CD4-positive, alpha-beta T cell treated with Interferon gamma for 1 hour (primary cell): Measurements from ENCODE around the gene HMGA1.
"Not testable (repeated sequence)": the region's sequence is repeated elsewhere in the genome, so short reads cannot be mapped to it uniquely, and the experiment has no call there.

ENCODE experiments used
- DNase-seq: peaks from one replicate; pipeline ENCODE4 v3.0.0-alpha.2; 2020

HMGA1 gene

DNA sequence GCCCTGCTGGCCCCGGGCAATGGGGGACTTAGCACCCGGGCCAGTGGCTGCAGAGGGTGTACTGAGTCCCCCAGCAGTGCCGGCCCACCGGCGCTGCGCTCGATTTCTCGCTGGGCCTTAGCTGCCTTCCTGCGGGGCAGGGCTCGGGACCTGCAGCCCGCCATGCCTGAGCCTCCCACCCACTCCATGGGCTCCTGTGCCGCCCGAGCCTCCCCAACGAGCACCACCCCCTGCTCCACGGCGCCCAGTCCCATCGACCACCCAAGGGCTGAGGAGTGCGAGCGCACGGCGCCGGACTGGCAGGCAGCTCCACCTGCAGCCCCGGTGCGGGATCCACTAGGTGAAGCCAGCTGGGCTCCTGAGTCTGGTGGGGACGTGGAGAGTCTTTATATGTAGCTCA, 32.5 kb downstream of the HMGA1 start:
- DNase-seq = not testable (repeated sequence)

DNA sequence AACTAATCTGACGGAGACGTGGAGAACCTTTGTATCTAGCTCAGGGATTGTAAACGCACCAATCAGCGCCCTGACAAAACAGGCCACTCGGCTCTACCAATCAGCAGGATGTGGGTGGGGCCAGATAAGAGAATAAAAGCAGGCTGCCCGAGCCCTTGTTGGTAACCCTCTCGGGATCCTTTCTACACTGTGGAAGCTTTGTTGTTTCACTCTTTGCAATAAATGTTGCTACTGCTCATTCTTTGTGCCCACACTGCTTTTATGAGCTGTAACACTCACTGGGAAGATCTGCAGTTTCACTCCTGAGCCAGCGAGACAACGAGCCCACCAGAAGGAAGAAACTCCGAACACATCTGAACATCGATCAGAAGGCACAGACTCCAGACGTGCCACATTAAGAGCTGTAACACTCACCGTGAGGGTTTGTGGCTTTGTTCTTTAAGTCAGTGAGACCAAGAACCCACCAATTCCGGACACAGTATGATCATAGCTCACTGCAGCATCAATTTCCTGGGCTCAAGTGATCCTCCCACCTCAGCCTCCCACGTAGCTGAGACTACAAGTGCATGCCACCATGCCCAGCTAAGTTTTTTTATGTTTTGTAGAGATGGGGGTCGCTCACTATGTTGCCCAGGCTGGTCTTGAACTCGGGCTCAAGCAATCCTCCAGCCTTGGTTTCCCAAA, 33.1 kb downstream of the HMGA1 start:
- DNase-seq = not testable (repeated sequence)

DNA sequence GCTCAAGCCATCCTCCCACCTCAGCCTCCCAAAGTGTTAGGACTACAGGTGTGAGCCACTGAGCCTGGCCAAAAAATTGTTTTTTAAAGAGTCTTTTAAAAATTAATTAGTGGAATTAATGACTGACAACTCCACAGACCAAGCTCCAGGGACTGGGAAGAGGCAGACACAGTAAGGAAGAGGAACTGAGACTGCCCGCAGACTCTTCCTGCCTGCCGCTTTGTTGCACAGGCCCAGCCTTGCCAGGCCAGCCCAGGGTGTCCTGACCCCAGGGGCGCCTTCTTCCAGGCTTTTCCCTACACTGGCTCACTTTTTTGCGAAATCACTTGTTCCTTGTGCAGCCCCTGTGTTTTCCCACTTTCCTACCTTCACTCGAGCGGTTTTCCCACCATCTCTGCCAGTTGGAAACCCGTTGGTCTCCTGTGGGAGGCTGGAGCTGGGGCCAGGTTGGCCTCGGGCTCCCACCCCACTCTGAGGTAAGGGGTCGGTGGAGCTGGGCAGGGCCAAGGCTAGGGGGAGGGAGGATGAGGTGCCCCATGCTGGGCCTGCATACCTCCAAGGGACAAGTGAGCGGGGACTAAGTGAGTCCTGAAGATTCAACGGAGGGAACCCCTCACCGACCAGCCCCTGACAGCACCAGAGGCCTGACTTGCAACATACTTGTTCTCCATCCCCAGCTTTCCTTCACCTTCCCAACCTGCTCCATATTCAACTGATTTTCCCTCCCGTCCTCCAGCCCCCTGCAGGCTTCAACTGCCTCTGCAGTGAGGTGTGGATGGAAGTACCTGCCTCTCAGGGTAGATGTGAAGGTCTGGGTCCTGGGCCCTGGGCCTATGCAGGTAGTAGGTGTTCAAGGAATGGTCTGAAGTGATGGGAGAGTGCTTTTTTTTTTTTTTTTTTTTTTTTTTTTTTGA, 35.6 kb downstream of the HMGA1 start:
- no peak for DNase-seq

DNA sequence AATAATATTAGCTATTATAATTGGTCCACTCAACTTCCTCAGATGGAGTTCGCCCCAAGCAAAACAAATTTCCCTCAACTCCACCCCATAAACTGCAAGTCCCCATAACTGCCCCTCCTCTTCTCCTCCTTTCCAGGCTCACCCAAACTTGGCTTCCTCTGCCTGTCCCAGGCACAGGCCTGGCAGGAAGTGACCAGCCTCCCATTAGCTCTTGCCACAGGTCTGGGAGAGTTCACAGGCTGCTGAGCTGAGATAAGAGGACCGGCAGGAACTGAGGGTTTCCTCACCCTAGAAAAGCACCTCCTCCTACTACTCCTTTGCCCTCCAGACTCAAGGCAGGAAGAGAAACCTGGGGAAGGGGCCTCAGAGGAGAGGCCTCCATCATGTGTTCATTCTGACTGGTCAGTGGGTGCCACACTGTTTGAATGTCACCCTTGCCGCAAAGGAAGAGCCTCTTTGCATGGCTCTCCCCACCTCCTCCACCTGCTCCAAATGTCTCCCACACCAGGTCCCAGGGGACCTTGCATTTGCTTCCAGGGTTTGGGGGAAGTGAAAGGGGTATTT, 36.7 kb downstream of the HMGA1 start:
- peak; percentile 10 for DNase-seq

DNA sequence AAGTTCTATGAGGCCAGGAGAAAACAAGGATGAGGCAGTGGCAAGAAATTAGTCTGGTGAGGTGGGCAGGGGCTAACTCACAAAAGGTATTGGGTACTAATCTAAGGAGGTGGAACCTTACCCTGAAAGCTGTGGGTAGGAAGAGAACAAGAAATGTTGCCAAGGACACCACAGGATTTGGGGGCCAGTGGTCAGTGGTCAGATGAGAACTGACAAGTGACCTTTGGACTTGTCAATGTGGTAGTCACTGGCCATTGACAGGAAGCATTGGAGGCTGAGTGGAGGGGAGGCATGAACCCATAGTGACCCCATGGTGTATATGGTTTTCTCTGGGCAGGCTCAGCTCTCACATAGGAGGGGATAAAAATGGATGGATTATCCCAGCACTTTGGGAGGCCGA, 37.5 kb downstream of the HMGA1 start:
- DNase-seq = no peak

DNA sequence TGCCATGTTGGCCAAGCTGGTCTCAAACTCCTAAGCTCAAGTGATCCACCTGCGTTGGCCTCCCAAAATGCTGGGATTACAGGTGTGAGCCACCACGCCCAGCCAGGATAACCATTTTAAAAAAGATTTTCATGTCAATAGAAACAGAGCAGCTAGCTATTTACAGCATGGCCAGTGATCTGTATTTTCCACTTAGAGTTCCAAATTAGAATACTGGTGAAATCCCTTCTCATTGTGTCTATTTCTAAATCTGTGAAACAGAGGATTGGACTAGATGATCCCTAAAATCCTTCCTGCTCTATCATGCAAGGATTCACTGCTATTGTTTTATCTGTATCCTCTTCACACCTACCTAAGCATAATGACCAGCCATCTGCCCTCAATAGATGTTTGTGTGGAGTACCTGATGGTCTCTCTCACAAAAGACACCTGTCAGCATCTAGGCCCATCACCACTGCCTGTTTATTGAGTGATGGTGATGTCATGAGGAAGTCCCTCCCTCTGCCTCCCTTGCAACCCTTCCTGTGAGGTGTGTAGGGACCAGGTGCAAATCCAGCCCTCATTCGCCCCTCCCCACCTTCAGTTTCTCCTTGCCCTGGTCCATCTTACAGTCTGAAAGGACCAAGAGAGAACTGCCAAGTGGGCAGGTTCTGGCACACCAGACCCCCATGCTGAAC, 38.6 kb downstream of the HMGA1 start:
- no peak for DNase-seq

DNA sequence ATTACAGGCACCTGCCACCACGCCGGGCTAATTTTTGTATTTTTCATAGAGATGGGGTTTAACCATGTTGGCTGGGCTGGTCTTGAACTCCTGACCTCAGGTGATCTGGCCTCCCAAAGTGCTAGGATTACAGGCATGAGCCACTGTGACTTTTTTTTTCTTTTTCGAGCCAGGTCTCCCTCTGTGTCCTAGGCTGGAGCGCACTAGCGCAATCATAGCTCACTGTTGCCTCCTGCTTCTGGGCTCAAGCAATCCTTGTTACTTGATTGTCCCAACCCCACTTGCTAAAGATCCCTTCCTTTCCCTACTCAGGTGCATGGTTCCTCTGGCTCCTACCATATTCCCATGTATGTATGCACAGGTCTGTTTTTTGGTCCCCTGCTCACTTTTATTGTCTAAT, 39.5 kb downstream of the HMGA1 start:
- DNase-seq = no peak

DNA sequence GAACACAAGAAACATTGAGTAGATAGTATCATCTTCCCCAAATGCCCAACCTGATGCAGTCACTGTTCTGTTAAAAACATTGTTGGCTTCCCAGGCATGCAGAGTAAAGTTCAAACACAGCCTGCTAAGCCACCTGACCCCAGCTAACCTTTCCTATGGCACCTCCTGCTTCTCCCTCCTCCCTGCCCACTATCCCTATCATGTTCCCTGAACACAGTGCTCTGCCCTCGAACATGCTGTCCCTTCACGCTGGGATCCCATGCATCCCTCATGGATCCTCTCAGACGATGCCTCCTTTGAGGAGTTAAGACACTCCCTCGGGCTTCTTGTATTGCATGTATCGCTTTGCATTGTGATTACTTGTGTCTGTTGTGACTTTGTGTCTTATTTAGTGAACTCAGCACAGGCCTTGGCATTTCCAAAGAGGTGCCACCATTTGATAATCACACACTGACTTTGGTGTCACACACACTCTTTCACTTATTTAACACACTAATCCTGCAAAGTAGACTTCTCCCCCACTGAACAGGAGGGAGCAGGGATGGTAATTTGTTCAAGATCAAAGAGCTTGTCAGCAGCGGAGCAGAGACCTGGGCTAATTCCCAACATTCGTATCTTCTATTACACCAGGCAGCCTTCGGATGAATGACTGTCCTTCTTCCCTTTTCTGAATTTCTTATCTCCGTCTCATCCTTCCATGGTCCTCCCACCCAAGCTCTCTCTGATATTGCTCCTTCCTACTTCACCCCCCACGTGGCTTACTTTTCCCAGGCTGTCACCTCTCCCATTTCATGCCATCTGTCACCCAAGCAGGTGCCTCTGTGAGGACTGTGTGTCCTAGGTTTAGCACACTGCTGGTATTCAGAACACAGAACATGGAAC, 40.4 kb downstream of the HMGA1 start:
- DNase-seq = no peak

DNA sequence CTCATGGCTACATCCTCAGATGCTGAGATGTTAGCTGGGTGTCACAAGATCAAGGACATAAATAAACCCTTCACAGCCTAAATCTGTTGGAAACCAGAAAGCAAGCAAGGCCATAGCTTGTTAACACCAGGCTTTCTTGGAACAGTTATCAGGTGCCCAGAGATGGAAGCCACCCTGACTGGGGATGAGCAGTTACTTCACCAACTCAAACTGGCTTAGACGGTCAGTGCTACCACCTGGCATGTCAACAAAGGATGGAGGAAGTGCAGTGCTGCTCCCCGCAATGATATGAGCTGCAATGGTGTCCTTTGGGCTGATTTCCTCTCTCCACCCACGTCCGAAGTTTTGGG, 41.1 kb downstream of the HMGA1 start:
- DNase-seq = no peak

DNA sequence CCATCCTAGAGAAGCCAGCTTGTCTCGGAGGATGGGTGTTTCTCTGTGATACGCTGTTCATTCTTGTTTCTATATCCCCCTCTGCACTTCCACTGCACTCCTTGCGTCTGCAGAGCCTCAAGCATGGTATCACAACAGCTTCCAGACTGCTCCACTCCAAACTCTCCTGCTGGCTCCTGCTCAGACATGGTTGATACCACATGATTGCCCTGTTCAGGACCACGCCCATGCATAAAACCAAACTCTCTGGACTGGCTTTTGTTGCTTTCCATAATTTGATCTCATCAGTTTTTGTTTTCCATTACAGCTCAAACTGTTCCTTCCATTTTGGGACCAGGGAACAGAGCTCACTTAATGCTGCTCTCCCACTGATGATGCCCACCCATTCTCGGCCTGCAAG, 42.2 kb downstream of the HMGA1 start:
- DNase-seq = no peak

DNA sequence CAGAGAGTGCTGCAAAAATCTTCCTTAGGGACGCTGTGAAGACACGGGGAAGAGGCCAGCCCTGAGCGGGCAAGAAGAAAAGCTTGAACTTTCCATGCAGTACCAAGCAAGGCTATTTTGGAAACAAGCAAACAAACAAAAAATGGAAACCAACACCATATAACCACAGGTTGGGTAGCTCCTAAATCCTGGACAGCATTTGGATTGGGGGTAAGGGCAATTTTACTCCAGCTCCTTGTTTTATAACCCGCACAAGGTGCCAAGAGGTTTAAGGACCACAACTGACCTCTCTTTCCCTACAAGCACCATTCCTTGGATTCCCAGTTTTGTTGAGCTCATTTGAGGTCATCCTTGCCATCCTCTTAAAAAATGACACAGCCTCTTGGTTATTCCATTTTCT, 43.5 kb downstream of the HMGA1 start:
- no peak for DNase-seq

DNA sequence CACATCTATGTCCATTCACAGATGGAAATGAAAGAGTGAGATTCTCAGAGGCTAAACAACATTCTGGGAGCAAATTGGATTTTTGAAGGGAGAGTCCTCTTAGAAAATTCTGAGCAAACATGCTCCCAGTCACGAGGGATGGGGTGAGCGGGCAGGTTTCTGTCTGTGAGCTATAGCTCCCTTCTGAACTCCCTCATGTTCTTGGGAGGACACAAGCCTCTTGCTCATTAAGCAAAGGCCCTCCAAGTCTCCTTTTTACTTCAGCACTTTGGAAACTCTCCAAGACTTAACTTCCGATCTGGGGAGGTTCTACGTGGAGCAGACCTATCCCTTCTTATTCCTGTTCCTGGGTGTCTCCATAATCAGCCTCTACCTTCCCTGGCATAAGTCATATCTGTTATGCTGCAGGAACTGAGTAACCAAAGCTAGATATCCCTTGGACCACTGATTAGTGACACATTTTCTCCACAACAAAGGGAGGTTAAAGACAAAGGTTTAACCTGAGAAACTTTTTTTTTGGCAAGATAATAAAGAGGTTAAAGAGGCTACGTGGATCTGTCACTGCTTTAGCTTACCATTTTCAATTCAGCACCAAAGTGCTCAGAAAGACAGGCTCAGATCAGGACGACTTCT, 45.1 kb downstream of the HMGA1 start:
- DNase-seq = no peak

DNA sequence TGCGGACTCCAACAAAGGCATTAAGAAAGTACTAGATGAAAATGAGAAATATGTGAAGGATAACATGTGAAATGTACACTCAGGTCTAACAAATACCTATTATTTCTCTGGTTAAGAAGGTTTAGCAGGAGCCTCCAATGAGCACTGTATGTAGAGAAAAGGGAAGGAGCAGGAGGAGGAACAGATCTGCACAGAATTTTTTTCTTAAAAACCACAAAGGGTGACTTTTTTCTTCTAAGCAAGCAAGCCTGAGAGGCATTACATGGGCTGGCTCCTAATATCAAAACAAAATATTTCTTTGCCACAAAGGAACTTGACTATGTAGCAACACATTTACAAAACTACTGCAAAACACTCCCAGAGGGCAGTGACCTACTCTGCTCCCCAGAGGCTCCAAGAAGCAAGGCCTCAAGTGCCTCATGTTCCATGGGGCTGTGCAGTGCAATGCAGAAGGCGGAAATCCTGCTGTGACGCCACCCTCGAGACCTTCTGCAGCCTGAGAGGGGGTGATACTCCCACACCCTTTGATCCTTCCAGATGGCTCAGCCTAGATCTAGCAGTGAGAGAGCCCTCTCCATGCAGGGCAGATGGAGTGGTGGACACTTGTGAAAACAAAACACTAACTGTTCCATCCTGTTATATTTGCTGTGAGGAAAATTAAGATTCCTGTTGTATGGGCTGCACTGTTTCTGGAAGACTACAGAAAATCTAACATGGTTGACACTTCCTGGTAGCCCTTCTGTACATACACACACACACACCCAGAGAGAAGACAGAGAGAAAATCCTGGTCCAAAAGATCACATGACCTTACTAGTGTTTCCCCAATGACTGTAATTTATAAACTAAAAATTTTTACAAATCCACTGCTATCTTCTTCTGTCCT, 48.1 kb downstream of the HMGA1 start:
- DNase-seq = peak; percentile 42

DNA sequence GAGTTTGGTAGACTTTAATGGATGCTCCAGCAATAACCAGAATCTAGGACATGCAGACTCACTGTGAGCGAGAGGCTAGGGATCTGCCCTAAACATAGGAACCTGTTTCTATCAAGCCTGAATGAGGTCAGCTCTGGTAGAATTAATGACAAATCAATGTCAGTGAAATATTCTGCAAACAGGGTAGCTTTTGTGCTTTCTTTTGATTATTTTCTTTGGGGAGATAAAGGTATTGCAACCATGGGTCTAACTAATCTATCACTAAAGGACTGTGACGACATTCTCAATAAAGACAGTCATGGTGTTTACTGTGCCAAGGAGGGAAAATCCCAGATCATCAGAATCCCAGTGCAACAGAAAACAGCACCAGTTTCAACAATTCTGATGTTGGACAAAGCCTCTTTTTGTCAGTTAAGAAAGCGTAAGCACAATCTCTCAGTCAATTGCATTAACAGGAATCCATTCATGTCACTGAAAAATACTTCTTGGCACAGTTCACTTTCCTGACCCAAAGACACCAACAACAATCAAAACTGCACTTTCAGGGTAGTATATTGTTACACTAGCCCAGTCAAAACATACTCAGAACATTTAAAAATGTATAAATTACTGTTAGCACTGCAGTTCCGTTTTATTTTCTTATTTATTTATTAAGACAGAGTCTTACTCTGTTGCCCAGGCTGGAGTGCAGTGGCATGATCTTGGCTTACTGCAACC, 48.9 kb downstream of the HMGA1 start:
- DNase-seq = no peak

DNA sequence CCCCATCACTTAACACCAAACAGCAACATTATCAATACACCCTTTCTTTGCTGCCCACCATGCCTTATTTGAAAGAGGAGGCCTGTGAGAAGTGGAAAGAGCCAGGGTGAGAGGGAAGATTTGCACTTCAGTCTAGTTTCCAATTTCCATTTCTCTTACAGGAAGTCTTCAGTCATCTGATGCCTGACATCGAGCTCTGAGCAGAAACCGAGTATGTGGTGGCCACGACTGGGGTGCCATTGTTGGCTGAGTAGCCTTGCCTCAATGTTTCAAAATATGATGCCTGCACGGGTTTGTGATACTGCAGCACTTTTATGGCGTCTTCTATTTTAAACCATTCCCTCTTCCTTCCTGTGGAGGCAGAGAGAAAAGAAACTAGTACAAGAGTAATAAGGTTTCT, 51.9 kb downstream of the HMGA1 start:
- DNase-seq = no peak

DNA sequence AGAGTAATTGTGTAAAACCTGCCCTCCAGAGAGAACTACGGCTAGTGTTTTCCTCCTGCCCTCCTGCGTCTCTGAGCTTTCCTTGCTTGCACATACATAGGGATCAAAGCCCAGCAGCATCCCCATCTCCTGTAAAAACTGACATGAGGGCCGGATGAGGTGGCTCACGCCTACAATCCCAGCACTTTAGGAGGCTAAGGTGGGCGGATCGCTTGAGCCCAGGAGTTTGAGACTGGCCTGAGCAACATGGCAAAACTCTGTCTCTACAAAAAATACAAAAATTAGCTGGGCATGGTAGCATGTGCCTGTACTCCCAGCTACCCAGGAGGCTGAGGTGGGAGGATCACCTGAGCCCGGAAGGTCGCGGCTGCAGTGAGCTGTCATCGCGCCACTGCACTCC, 52.5 kb downstream of the HMGA1 start:
- DNase-seq = no peak

DNA sequence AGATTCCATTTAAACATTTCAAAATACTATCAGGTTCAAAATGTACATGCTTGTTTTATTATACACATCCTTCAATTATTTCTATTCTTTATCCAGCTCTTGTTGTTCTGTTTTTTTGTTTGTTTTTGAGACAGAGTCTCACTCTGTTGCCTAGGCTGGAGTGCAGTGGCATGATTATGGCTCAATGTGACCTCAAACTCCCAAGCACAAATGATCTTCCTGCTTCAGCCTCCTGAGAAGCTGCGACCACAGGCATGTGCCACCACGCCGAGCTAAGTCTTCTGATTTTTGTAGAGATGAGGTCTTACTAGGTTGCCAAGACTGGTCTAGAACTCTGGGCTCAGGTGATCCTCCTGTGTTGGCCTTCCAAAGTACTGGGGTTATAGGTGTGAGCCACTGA, 56.3 kb downstream of the HMGA1 start:
- no peak for DNase-seq

DNA sequence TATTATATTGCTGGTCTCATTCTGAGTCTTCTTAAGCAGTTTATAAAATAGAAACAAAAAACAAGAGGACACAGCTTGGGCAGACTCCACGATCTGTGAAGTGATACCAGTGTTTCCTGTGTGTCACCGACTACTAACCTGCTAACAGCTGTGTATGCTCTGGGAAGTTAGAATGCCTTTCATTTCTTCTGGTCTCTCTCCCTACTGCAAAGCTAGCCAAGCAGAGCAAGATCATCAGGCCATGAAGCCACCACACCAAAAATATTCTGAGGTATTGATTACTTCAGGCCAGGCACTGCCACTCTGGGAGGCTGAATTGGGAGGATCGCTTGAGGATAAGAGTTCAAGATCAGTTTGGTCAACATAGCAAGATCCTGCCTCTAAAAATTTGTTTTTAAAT, 59.0 kb downstream of the HMGA1 start:
- peak; percentile 30 for DNase-seq
